Measurements from ENCODE around the gene KAT2A. TPM values are rescaled to one million over a fixed set of nuclear protein-coding genes. Genes with fewer than 3 reads are reported as not detected.

The KAT2A gene
- total RNA-seq, 1 donor from 2014 or later: 20.8 TPM

Other genes starting within 250 kb of the KAT2A start
- 161 TPM for gene ACLY, start 202.4 kb downstream of the KAT2A start, total RNA-seq
- gene ODAD4, start 190.8 kb downstream of the KAT2A start, total RNA-seq: not detected
- 89.9 TPM for gene CNP, start 154.6 kb downstream of the KAT2A start, total RNA-seq
- gene DNAJC7, start 103.9 kb downstream of the KAT2A start, total RNA-seq: 75.5 TPM
- gene NKIRAS2, start 101.3 kb downstream of the KAT2A start, total RNA-seq: 30.3 TPM
- gene C17orf113, start 70.8 kb downstream of the KAT2A start, total RNA-seq: 0.48 TPM
- gene ZNF385C, start 22.9 kb downstream of the KAT2A start, total RNA-seq: 0.44 TPM
- 6.3 TPM for gene DHX58, start 8.7 kb downstream of the KAT2A start, total RNA-seq
- not detected for gene HSPB9, start 1.4 kb upstream of the KAT2A start, total RNA-seq
- gene RAB5C, start 33.6 kb upstream of the KAT2A start, total RNA-seq: 63.8 TPM
- gene KCNH4, start 59.8 kb upstream of the KAT2A start, total RNA-seq: not detected
- not detected for gene HCRT, start 64.1 kb upstream of the KAT2A start, total RNA-seq
- 9.0 TPM for gene GHDC, start 73.1 kb upstream of the KAT2A start, total RNA-seq
- gene STAT5B, start 155.0 kb upstream of the KAT2A start, total RNA-seq: 18.1 TPM
- gene STAT5A, start 167.1 kb upstream of the KAT2A start, total RNA-seq: 6.9 TPM

Data from esophagus mucosa (tissue), 1 donor.